A549 (cell line): ENCODE measurements around the gene HINT2.

ENCODE experiments used
- CTCF ChIP-seq: fragments of >200 bp; sonication (Bioruptor Twin); formaldehyde crosslinking; IDR thresholded peaks from 3 replicates; pipeline ENCODE4 v1.5.1; 2016
- EHMT2 ChIP-seq: fragments of 200-600 bp; sonication (generic); IDR thresholded peaks from 2 replicates; pipeline ENCODE4 v1.6.1; 2016; ENCODE audit warnings: antibody characterized with exemption, low read depth, mild to moderate bottlenecking, moderate library complexity
- EP300 ChIP-seq, 2 experiments: fragments of >200 bp; sonication (Bioruptor Twin); formaldehyde crosslinking; IDR thresholded peaks; 2 replicates in 1 of 2; 3 replicates in 1 of 2; pipeline ENCODE4 v1.6.1; 2016 to 2017
- MYC ChIP-seq: IDR thresholded peaks from 2 replicates; pipeline ENCODE4 v1.6.1; 2012; ENCODE audit warnings: mild to moderate bottlenecking, inconsistent platforms, low read length, improper control_type of control experiment, borderline replicate concordance
- NFE2L2 ChIP-seq: fragments of 150-350 bp; conservative IDR thresholded peaks from 2 replicates; pipeline ENCODE4 v1.6.1; 2014; ENCODE audit warnings: low read length
- POLR2A ChIP-seq: IDR thresholded peaks from 2 replicates; pipeline ENCODE4 v1.6.1; 2012; ENCODE audit warnings: mild to moderate bottlenecking, low read length
- RNF2 ChIP-seq: fragments of 200-600 bp; sonication (generic); IDR thresholded peaks from 2 replicates; pipeline ENCODE4 v1.6.1; 2016; ENCODE audit warnings: low read depth, mild to moderate bottlenecking, antibody characterized with exemption, moderate library complexity, borderline replicate concordance
- TFCP2L1 ChIP-seq: fragments of 250-450 bp; sonication (Bioruptor Pico); IDR thresholded peaks from 2 replicates; pipeline ENCODE4 v1.5.0; 2021; ENCODE audit warnings: mild to moderate bottlenecking
- TF ChIP-seq, protein P1 (sequence below): IDR thresholded peaks from 2 replicates; pipeline ENCODE4 v1.6.1; 2012

DNA sequence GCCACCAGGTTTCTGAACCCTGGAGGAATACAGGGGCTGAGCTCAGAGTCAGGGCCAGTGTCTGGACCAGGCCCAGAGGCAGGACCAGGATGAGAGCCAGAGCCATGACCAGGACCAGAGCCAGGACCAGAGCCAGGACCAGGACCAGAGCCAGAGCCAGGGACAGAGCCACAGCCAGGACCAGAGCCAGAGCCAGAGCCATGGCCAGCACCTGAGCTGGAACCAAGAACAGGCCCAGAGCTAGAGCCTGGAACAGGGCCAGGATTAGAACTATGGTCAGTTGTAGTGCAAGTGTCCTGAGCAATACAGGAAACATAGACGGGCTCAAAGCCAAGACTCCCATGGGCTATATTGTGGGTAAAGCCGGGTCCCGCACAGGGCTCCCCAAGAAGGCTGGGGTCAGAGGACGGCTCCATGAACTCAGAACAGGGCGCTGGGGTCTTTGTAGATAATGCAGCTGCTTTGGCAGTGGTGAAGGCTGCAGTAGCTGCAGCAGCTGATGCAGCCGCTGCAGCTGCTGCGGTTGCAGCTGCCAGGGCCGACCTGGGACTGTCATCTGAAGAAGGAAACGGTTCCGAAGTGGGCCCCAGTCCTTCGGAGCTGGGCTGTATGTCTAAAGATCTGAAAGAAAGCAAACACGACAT lies 3.3 kb downstream of the HINT2 start:
- TF ChIP-seq CTCF = no peak
- TF ChIP-seq EP300 (IDR thresholded peaks at IDR 0.05) = no peak
- TF ChIP-seq POLR2A = no peak
- TF ChIP-seq, protein P1, sequence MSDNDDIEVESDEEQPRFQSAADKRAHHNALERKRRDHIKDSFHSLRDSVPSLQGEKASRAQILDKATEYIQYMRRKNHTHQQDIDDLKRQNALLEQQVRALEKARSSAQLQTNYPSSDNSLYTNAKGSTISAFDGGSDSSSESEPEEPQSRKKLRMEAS = no peak
- no peak for TF ChIP-seq NFE2L2
- no peak for TF ChIP-seq MYC
- TF ChIP-seq EHMT2 = no peak
- no peak for TF ChIP-seq TFCP2L1 (CRISPR knock-in tag)
- TF ChIP-seq RNF2 = no peak
